Measurements from ENCODE around the gene GRK4.

Gene GRK4

GRCh38 chr4:3087115-3087797 lies 123.9 kb downstream of the GRK4 start:
- POLR2A ChIA-PET, result interaction anchor here (1.0 kb wide), 1 partner anchor 12 kb away, joined by 4 read pairs; no protein-coding TSS in a partner anchor

More at GRCh38 chr4:3087115-3087797, 123.9 kb downstream of the GRK4 start:
- CTCF ChIA-PET, result interaction anchor here (0.8 to 1.2 kb wide), 2 partner anchors 18 to 356 kb away, joined by 3 read pairs; no protein-coding TSS in a partner anchor
- Histone ChIP-seq H3K27ac (ENCODE audit: extremely low read depth, low read depth, low read length) (no peak overlapping the region), H3K36me3 (ENCODE audit: control insufficient read depth in 2 of 2, insufficient read depth in 1 of 2, low read length in 2 of 2) (peaks cover 3 to 29% of the 10 kb centered on the region in 2 experiments), H3K4me1 (ENCODE audit: control insufficient read depth, insufficient read depth, low read length) (no peaks in the 10 kb centered on the region), H3K4me3 (ENCODE audit: low read depth, low read length) (no peak overlapping the region), H3K9me3 (ENCODE audit: control insufficient read depth, insufficient read depth, low read depth, low read length) (no peaks in the 10 kb centered on the region)
- TF ChIP-seq, protein P1, sequence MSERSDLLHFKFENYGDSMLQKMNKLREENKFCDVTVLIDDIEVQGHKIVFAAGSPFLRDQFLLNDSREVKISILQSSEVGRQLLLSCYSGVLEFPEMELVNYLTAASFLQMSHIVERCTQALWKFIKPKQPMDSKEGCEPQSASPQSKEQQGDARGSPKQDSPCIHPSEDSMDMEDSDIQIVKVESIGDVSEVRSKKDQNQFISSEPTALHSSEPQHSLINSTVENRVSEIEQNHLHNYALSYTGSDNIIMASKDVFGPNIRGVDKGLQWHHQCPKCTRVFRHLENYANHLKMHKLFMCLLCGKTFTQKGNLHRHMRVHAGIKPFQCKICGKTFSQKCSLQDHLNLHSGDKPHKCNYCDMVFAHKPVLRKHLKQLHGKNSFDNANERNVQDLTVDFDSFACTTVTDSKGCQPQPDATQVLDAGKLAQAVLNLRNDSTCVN (tag by site-specific recombination; optimal IDR thresholded peaks at IDR 0.05), result no peak
- TF ChIP-seq ZNF121 (tag by site-specific recombination; IDR thresholded peaks at IDR 0.05), result no peak
- no peak for TF ChIP-seq ZNF239 (tag by site-specific recombination; IDR thresholded peaks at IDR 0.05)
- TF ChIP-seq ZNF544 (tag by site-specific recombination; IDR thresholded peaks at IDR 0.05), result no peak

All from HEK293 (cell line).